HEK293 (cell line): ENCODE measurements around the gene CCDC92B.
A peak's percentile ranks its signal among the peaks of the same experiment; 100 is the strongest.

Experiments
- GLI4 ChIP-seq: fragments of 450-650 bp; formaldehyde crosslinking; IDR thresholded peaks from 2 replicates; pipeline ENCODE4 v1.5.1; 2016; ENCODE audit warnings: missing biosample characterization, missing genetic modification characterization
- GLIS1 ChIP-seq: fragments of 450-650 bp; formaldehyde crosslinking; IDR thresholded peaks from 2 replicates; pipeline ENCODE4 v1.5.1; 2016; ENCODE audit warnings: missing biosample characterization, missing genetic modification characterization
- KLF16 ChIP-seq: fragments of 450-650 bp; formaldehyde crosslinking; IDR thresholded peaks from 2 replicates; pipeline ENCODE4 v1.5.1; 2017; ENCODE audit warnings: missing biosample characterization, missing genetic modification characterization
- KLF8 ChIP-seq: fragments of 450-650 bp; formaldehyde crosslinking; IDR thresholded peaks from 2 replicates; pipeline ENCODE4 v1.5.1; 2016; ENCODE audit warnings: missing biosample characterization, missing genetic modification characterization
- KLF9 ChIP-seq: fragments of 450-650 bp; formaldehyde crosslinking; IDR thresholded peaks from 2 replicates; pipeline ENCODE4 v1.5.1; 2016; ENCODE audit warnings: missing biosample characterization, missing genetic modification characterization, low read depth
- RBAK ChIP-seq: fragments of 450-650 bp; formaldehyde crosslinking; IDR thresholded peaks from 2 replicates; pipeline ENCODE4 v1.5.1; 2016; ENCODE audit warnings: missing biosample characterization, missing genetic modification characterization
- SCRT2 ChIP-seq: fragments of 450-650 bp; formaldehyde crosslinking; IDR thresholded peaks from 2 replicates; pipeline ENCODE4 v1.5.1; 2016; ENCODE audit warnings: missing biosample characterization, missing genetic modification characterization
- SP2 ChIP-seq: fragments of 450-650 bp; formaldehyde crosslinking; IDR thresholded peaks from 2 replicates; pipeline ENCODE4 v1.5.1; 2016; ENCODE audit warnings: missing biosample characterization, missing genetic modification characterization
- SP7 ChIP-seq: fragments of 450-650 bp; formaldehyde crosslinking; IDR thresholded peaks from 2 replicates; pipeline ENCODE4 v1.5.1; 2016; ENCODE audit warnings: missing biosample characterization, missing genetic modification characterization
- WT1 ChIP-seq: fragments of 450-650 bp; formaldehyde crosslinking; IDR thresholded peaks from 2 replicates; pipeline ENCODE4 v1.5.1; 2016; ENCODE audit warnings: missing biosample characterization, missing genetic modification characterization
- YY2 ChIP-seq: fragments of 450-650 bp; formaldehyde crosslinking; IDR thresholded peaks from 2 replicates; pipeline ENCODE4 v1.5.1; 2016; ENCODE audit warnings: missing biosample characterization, missing genetic modification characterization
- ZBTB20 ChIP-seq: fragments of 450-650 bp; formaldehyde crosslinking; IDR thresholded peaks from 2 replicates; pipeline ENCODE4 v1.5.1; 2016; ENCODE audit warnings: missing biosample characterization, missing genetic modification characterization
- ZNF121 ChIP-seq: fragments of 450-650 bp; formaldehyde crosslinking; IDR thresholded peaks from 2 replicates; pipeline ENCODE4 v1.5.1; 2016; ENCODE audit warnings: missing biosample characterization, missing genetic modification characterization
- ZNF239 ChIP-seq: fragments of 450-650 bp; formaldehyde crosslinking; IDR thresholded peaks from 2 replicates; pipeline ENCODE4 v1.5.1; 2016; ENCODE audit warnings: missing biosample characterization, missing genetic modification characterization
- ZNF24 ChIP-seq: fragments of 450-650 bp; formaldehyde crosslinking; IDR thresholded peaks from 2 replicates; pipeline ENCODE4 v1.5.1; 2016; ENCODE audit warnings: missing biosample characterization, missing genetic modification characterization
- ZNF37A ChIP-seq: fragments of 450-650 bp; IDR thresholded peaks from 2 replicates; pipeline ENCODE4 v1.5.1; 2018; ENCODE audit warnings: missing biosample characterization, missing genetic modification characterization
- ZNF391 ChIP-seq: fragments of 450-650 bp; formaldehyde crosslinking; IDR thresholded peaks from 2 replicates; pipeline ENCODE4 v1.5.1; 2016; ENCODE audit warnings: low read depth, missing biosample characterization, missing genetic modification characterization, borderline replicate concordance
- ZNF501 ChIP-seq: fragments of 450-650 bp; formaldehyde crosslinking; IDR thresholded peaks from 2 replicates; pipeline ENCODE4 v1.5.1; 2016; ENCODE audit warnings: missing biosample characterization, missing genetic modification characterization
- ZNF629 ChIP-seq: fragments of 450-650 bp; formaldehyde crosslinking; IDR thresholded peaks from 2 replicates; pipeline ENCODE4 v1.5.1; 2017; ENCODE audit warnings: missing biosample characterization, missing genetic modification characterization
- ZNF777 ChIP-seq: fragments of 450-650 bp; formaldehyde crosslinking; IDR thresholded peaks from 2 replicates; pipeline ENCODE4 v1.5.1; 2017; ENCODE audit warnings: missing biosample characterization, missing genetic modification characterization, borderline replicate concordance
- TF ChIP-seq, protein P1 (sequence below): fragments of 450-650 bp; formaldehyde crosslinking; IDR thresholded peaks from 2 replicates; pipeline ENCODE4 v1.5.1; 2016; ENCODE audit warnings: missing biosample characterization, missing genetic modification characterization
- TF ChIP-seq, protein P2 (sequence below): fragments of 450-650 bp; formaldehyde crosslinking; IDR thresholded peaks from 2 replicates; pipeline ENCODE4 v1.5.1; 2017; ENCODE audit warnings: missing biosample characterization, missing genetic modification characterization
- TF ChIP-seq, protein P3 (sequence below): fragments of 450-650 bp; formaldehyde crosslinking; IDR thresholded peaks from 2 replicates; pipeline ENCODE4 v1.5.1; 2016; ENCODE audit warnings: missing biosample characterization, missing genetic modification characterization
- TF ChIP-seq, protein P4 (sequence below): fragments of 450-650 bp; formaldehyde crosslinking; IDR thresholded peaks from 2 replicates; pipeline ENCODE4 v1.5.1; 2016; ENCODE audit warnings: missing biosample characterization, missing genetic modification characterization
- TF ChIP-seq, protein P5 (sequence below): fragments of 450-650 bp; formaldehyde crosslinking; IDR thresholded peaks from 2 replicates; pipeline ENCODE4 v1.5.1; 2016; ENCODE audit warnings: missing biosample characterization, missing genetic modification characterization
- TF ChIP-seq, protein P6 (sequence below): fragments of 450-650 bp; formaldehyde crosslinking; IDR thresholded peaks from 2 replicates; pipeline ENCODE4 v1.5.1; 2016; ENCODE audit warnings: missing biosample characterization, missing genetic modification characterization
- TF ChIP-seq, protein P7 (sequence below): fragments of 450-650 bp; formaldehyde crosslinking; IDR thresholded peaks from 2 replicates; pipeline ENCODE4 v1.5.1; 2016; ENCODE audit warnings: missing biosample characterization, missing genetic modification characterization

CCDC92B gene

DNA sequence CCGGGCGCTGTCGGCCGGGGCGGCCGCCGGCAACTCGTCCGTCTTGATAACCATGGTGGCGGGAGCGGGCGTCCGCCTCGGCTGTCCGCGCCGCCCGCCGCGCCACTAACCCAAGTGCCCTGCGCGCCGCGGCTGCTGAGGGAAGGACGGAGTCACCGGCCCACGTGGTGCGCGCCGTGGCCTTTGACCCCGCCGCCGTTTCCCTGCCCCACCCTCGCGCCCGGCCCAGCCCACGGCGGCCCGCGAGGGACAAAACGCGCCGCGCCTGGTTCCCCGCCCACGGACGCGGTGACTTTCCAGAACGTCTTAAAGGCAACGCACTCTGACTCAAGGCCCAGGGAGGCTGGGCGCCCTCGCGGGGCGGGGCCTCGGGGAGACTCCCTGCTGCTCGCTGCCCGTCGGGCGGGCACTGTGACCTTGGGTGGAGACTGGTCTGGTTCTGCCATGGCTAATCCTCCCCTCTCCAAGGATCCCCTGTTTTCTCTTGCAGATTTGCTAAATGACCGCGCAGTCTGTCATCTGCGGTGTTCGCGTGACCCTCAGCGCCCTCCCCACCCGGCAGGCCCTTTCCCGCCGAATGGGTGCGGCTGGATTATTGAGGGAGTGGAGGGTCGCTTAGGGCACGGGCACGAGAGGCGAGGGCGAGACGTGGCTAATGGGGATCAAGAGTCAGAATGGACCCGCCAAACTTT, 37.7 kb downstream of the CCDC92B start, which contains the start of gene CLUH (continued):
- TF ChIP-seq, protein P1, sequence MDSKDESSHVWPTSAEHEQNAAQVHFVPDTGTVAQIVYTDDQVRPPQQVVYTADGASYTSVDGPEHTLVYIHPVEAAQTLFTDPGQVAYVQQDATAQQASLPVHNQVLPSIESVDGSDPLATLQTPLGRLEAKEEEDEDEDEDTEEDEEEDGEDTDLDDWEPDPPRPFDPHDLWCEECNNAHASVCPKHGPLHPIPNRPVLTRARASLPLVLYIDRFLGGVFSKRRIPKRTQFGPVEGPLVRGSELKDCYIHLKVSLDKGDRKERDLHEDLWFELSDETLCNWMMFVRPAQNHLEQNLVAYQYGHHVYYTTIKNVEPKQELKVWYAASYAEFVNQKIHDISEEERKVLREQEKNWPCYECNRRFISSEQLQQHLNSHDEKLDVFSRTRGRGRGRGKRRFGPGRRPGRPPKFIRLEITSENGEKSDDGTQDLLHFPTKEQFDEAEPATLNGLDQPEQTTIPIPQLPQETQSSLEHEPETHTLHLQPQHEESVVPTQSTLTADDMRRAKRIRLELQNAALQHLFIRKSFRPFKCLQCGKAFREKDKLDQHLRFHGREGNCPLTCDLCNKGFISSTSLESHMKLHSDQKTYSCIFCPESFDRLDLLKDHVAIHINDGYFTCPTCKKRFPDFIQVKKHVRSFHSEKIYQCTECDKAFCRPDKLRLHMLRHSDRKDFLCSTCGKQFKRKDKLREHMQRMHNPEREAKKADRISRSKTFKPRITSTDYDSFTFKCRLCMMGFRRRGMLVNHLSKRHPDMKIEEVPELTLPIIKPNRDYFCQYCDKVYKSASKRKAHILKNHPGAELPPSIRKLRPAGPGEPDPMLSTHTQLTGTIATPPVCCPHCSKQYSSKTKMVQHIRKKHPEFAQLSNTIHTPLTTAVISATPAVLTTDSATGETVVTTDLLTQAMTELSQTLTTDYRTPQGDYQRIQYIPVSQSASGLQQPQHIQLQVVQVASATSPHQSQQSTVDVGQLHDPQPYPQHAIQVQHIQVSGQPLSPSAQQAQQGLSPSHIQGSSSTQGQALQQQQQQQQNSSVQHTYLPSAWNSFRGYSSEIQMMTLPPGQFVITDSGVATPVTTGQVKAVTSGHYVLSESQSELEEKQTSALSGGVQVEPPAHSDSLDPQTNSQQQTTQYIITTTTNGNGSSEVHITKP (tag by site-specific recombination): peak; percentile 63
- peak; percentile 56 for TF ChIP-seq ZNF629
- peak; percentile 76 for TF ChIP-seq ZNF501 (tag by site-specific recombination)
- TF ChIP-seq, protein P2, sequence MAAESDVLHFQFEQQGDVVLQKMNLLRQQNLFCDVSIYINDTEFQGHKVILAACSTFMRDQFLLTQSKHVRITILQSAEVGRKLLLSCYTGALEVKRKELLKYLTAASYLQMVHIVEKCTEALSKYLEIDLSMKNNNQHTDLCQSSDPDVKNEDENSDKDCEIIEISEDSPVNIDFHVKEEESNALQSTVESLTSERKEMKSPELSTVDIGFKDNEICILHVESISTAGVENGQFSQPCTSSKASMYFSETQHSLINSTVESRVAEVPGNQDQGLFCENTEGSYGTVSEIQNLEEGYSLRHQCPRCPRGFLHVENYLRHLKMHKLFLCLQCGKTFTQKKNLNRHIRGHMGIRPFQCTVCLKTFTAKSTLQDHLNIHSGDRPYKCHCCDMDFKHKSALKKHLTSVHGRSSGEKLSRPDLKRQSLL (tag by site-specific recombination): no peak
- TF ChIP-seq, protein P3, sequence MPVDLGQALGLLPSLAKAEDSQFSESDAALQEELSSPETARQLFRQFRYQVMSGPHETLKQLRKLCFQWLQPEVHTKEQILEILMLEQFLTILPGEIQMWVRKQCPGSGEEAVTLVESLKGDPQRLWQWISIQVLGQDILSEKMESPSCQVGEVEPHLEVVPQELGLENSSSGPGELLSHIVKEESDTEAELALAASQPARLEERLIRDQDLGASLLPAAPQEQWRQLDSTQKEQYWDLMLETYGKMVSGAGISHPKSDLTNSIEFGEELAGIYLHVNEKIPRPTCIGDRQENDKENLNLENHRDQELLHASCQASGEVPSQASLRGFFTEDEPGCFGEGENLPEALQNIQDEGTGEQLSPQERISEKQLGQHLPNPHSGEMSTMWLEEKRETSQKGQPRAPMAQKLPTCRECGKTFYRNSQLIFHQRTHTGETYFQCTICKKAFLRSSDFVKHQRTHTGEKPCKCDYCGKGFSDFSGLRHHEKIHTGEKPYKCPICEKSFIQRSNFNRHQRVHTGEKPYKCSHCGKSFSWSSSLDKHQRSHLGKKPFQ (tag by site-specific recombination): no peak
- TF ChIP-seq, protein P4, sequence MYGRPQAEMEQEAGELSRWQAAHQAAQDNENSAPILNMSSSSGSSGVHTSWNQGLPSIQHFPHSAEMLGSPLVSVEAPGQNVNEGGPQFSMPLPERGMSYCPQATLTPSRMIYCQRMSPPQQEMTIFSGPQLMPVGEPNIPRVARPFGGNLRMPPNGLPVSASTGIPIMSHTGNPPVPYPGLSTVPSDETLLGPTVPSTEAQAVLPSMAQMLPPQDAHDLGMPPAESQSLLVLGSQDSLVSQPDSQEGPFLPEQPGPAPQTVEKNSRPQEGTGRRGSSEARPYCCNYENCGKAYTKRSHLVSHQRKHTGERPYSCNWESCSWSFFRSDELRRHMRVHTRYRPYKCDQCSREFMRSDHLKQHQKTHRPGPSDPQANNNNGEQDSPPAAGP (tag by site-specific recombination): peak; percentile 84
- peak; percentile 74 for TF ChIP-seq SP2 (tag by site-specific recombination)
- peak; percentile 91 for TF ChIP-seq KLF9 (tag by site-specific recombination)
- no peak for TF ChIP-seq ZNF121 (tag by site-specific recombination)
- TF ChIP-seq RBAK: no peak
- TF ChIP-seq ZNF24: peak; percentile 40; the same call in 1 of the 2 replicates
- TF ChIP-seq YY2 (tag by site-specific recombination): 0 out of 2 replicates have a peak, but pooled peaks have one; percentile 15
- TF ChIP-seq, protein P5, sequence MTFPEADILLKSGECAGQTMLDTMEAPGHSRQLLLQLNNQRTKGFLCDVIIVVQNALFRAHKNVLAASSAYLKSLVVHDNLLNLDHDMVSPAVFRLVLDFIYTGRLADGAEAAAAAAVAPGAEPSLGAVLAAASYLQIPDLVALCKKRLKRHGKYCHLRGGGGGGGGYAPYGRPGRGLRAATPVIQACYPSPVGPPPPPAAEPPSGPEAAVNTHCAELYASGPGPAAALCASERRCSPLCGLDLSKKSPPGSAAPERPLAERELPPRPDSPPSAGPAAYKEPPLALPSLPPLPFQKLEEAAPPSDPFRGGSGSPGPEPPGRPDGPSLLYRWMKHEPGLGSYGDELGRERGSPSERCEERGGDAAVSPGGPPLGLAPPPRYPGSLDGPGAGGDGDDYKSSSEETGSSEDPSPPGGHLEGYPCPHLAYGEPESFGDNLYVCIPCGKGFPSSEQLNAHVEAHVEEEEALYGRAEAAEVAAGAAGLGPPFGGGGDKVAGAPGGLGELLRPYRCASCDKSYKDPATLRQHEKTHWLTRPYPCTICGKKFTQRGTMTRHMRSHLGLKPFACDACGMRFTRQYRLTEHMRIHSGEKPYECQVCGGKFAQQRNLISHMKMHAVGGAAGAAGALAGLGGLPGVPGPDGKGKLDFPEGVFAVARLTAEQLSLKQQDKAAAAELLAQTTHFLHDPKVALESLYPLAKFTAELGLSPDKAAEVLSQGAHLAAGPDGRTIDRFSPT (tag by site-specific recombination): peak; percentile 88
- peak; percentile 6; the same call in 1 of the 2 replicates for TF ChIP-seq ZBTB20 (tag by site-specific recombination)
- no peak for TF ChIP-seq ZNF37A
- peak; percentile 78; the same call in 1 of the 2 replicates for TF ChIP-seq ZNF777 (tag by site-specific recombination)
- peak; percentile 28; the same call in 1 of the 2 replicates for TF ChIP-seq GLIS1 (tag by site-specific recombination)
- TF ChIP-seq SCRT2 (tag by site-specific recombination): no peak
- no peak for TF ChIP-seq ZNF239 (tag by site-specific recombination)
- TF ChIP-seq KLF16: peak; percentile 90
- TF ChIP-seq ZNF391 (tag by site-specific recombination): 0 out of 2 replicates have a peak, but pooled peaks have one; percentile 29
- TF ChIP-seq, protein P6, sequence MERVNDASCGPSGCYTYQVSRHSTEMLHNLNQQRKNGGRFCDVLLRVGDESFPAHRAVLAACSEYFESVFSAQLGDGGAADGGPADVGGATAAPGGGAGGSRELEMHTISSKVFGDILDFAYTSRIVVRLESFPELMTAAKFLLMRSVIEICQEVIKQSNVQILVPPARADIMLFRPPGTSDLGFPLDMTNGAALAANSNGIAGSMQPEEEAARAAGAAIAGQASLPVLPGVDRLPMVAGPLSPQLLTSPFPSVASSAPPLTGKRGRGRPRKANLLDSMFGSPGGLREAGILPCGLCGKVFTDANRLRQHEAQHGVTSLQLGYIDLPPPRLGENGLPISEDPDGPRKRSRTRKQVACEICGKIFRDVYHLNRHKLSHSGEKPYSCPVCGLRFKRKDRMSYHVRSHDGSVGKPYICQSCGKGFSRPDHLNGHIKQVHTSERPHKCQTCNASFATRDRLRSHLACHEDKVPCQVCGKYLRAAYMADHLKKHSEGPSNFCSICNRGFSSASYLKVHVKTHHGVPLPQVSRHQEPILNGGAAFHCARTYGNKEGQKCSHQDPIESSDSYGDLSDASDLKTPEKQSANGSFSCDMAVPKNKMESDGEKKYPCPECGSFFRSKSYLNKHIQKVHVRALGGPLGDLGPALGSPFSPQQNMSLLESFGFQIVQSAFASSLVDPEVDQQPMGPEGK (tag by site-specific recombination): peak; percentile 59
- TF ChIP-seq GLI4 (tag by site-specific recombination): no peak
- TF ChIP-seq KLF8: peak; percentile 94
- peak; percentile 33; the same call in 1 of the 2 replicates for TF ChIP-seq WT1 (tag by site-specific recombination)
- TF ChIP-seq, protein P7, sequence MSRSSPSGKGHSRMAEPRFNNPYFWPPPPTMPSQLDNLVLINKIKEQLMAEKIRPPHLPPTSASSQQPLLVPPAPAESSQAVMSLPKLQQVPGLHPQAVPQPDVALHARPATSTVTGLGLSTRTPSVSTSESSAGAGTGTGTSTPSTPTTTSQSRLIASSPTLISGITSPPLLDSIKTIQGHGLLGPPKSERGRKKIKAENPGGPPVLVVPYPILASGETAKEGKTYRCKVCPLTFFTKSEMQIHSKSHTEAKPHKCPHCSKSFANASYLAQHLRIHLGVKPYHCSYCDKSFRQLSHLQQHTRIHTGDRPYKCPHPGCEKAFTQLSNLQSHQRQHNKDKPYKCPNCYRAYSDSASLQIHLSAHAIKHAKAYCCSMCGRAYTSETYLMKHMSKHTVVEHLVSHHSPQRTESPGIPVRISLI (tag by site-specific recombination): no peak
- peak; percentile 73 for TF ChIP-seq SP7
